GM12891 (cell line): ENCODE data around the gene TSHZ1.

Source experiments
- POLR2A ChIP-seq: IDR thresholded peaks from 2 replicates; pipeline ENCODE4 v1.6.1; 2011; ENCODE audit warnings: low read depth, low read length, control low read depth
- POLR2AphosphoS5 ChIP-seq: IDR thresholded peaks from 2 replicates; pipeline ENCODE4 v1.6.1; 2011; ENCODE audit warnings: low read depth, low read length, control low read depth
- SPI1 ChIP-seq: IDR thresholded peaks from 2 replicates; pipeline ENCODE4 v1.6.1; 2011; ENCODE audit warnings: low read depth, low read length, control low read depth
- TAF1 ChIP-seq: IDR thresholded peaks from 2 replicates; pipeline ENCODE4 v1.6.1; 2011; ENCODE audit warnings: low read depth, low read length, control low read depth

DNA sequence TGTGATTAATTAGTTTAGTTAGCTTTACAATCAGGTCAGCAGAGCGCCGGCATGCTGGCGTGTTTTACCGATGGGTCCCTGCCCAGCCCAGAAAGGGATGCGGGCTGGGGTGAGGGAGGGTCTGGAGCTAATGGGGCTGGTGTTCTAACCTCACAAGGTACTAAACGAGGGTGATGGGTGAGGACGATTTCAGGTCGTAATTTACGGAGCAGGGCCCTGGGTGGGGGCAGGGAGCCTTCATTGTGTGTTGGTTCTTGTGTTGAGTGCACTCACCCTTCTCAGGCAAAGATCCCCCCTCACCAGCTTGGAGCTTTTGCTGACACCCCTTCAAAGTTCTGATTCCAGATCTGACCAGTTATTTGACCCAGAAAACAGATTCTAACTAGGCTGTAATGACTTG is 41.2 kb upstream of the TSHZ1 start:
- TF ChIP-seq POLR2A (no peak), TAF1 (no peak), SPI1 (no peak), POLR2AphosphoS5 (no peak)
